Cardiac fibroblast (primary cell): ENCODE results near the gene RAB26.
A peak's percentile ranks its signal among the peaks of the same experiment; 100 is the strongest.

ENCODE experiments used
- DNase-seq, 2 donors: peaks; one replicate each; pipeline versions ENCODE4 v3.0.0 to v3.0.0-alpha.2; 2010; ENCODE audit warnings: low read depth in 2 of 2
- H3K4me3 ChIP-seq, 2 donors: replicated peaks in 1 of 2; 1 replicate in 1 of 2; 2 replicates in 1 of 2; pipeline ENCODE4 v1.5.1; 2011; ENCODE audit warnings: low read depth in 2 of 2, low read length in 2 of 2, mild to moderate bottlenecking in 2 of 2, moderate library complexity in 1 of 2
- TF ChIP-seq, protein P1 (sequence below): IDR thresholded peaks from one replicate; pipeline ENCODE4 v1.5.1; 2011; ENCODE audit warnings: low read depth, mild to moderate bottlenecking, low read length, inconsistent platforms

The RAB26 gene

DNA sequence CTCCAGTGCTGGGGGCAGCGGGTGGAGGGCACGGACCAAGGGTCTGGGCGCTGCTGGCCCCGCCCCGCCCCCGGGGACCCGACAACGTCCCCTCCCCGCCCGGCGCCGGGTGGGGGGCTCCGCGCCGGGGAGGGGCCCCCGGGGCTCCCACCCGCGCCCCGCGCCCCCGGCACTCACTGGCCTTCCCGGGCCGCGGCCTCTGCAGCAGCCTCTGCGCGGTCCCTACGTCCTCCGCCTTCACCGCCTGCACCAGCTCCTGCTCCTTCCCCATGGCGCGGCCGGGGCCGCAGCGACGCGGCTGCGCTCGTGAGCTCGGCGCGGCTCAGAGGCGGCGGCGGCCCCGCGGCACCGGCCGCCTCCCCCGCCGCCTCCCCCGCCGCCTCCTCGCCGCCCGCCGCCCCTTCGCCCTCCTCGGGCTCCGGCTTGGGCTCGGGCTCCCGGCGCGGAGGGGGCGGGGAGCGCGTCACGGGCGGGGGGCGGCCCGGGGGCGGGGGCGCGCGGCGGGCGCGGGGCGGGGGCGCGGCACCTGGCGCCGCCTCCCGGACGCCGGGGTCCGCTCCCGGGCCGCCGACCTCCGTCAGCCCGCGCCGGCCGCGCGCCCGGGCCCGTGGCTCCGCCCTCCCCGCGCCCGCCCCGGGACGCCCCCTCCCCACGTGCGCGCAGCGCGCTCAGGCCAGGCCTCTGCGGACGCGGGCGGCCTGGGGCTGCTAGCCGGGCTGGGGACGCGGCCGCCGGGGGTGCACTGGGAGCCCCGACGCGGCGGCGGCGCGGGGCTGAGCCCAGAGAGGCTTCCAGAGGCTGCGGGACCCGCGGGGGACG is 47.9 kb downstream of the RAB26 start, which contains the start of gene CASKIN1:
CASKIN1 (minus strand) TSS at position 444 of the 819 bp plus-strand sequence; CDS start at position 271, 173 bp downstream.
- TF ChIP-seq, protein P1, sequence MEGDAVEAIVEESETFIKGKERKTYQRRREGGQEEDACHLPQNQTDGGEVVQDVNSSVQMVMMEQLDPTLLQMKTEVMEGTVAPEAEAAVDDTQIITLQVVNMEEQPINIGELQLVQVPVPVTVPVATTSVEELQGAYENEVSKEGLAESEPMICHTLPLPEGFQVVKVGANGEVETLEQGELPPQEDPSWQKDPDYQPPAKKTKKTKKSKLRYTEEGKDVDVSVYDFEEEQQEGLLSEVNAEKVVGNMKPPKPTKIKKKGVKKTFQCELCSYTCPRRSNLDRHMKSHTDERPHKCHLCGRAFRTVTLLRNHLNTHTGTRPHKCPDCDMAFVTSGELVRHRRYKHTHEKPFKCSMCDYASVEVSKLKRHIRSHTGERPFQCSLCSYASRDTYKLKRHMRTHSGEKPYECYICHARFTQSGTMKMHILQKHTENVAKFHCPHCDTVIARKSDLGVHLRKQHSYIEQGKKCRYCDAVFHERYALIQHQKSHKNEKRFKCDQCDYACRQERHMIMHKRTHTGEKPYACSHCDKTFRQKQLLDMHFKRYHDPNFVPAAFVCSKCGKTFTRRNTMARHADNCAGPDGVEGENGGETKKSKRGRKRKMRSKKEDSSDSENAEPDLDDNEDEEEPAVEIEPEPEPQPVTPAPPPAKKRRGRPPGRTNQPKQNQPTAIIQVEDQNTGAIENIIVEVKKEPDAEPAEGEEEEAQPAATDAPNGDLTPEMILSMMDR = no peak
- no peak for DNase-seq
- H3K4me3 ChIP-seq = peak within 1 kb of the TSS in 1 of 2 donors; percentile 28

DNA sequence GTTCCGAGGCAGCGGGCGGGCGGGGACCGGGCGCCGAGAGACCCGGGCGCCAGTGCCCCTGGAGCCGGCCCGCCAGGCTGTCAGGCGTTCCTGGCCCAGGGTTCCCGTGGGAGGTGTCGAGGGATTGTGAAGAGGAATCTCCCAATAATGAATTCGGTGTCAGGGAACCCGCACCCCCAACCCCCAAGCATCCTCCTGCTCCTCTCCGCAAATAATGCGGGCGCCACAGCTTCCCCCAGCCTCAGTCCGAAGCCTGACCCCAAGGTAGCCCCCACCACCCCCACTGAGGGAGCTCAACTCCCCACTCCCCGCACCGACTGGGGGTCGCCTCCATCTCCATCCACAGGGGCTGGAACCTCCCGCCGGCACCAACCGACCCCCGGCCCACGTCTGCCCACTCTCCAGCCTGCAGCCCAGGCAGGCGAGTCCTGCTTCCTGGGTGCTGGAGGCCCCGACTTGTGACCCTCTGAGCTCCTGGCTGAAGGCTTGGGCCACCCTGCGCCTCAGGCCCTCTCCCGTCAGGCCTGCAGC is 48.6 kb downstream of the RAB26 start:
- TF ChIP-seq, protein P1 = no peak
- H3K4me3 ChIP-seq = no peak overlapping the region
- no peak for DNase-seq

DNA sequence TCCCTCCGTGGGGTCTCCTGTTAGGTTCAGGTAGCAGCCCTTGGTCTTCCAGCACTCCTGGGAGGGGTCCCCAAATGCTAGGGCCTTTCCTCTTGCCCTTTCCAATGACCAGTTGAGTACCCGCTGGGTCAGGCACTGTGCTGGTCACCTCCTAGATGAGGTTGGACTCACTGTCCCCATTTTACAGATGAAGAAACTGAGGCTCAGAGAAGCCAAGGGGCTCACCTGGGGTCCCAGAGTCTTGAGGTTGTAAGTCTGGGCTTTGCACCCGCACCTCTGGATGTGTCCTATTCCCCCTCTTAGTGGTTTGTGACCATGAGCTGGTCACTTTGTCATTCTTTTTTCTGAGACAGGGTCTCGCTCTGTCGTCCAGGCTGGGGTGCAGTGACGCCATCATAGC is 49.3 kb downstream of the RAB26 start:
- no peak for DNase-seq

DNA sequence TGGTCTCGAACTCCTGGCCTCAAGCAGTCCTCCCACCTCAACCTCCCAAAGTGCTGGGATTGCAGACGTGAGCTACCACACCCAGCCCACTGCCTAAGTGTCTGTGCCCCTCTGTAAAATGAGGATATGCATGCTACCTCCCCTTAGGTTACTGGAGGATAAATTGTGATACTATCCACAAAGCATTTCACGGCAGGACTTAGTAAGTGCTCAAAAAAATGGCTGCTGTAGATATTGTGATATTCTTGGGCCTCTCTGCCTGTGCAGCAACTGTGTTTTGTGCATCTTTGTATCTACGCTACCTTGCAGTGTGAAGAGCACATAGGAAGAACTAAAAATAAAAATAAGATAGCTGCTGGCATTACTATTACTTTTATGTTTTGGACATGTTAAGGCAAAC is 49.9 kb downstream of the RAB26 start:
- TF ChIP-seq, protein P1 = no peak
- no peak for DNase-seq
- H3K4me3 ChIP-seq = no peak overlapping the region

More for the DNA sequence above, 49.3 kb downstream of the RAB26 start:
- TF ChIP-seq, protein P1 = no peak
- no peak overlapping the region for H3K4me3 ChIP-seq

DNA sequence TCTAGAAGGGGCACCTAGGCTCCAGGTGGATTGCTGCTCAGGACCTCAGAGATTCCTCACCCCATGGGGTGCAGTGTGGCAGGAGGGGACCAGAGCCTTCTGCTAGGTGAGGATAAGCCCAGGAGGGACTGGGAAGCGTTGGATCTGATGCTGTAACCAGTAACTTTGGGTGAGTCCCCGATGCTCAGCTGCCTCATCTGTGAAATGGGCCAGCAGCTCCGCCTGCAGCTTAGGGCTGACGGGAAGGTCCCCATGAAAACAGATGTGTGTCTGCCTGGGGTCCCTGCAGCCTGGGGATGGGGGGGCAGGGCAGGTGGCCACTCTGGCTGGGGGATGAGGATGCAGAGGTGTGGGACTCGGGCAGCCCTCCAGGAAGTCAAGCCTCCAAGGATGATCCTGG is 50.7 kb downstream of the RAB26 start:
- no peak overlapping the region for H3K4me3 ChIP-seq
- DNase-seq = no peak
- TF ChIP-seq, protein P1 = no peak

DNA sequence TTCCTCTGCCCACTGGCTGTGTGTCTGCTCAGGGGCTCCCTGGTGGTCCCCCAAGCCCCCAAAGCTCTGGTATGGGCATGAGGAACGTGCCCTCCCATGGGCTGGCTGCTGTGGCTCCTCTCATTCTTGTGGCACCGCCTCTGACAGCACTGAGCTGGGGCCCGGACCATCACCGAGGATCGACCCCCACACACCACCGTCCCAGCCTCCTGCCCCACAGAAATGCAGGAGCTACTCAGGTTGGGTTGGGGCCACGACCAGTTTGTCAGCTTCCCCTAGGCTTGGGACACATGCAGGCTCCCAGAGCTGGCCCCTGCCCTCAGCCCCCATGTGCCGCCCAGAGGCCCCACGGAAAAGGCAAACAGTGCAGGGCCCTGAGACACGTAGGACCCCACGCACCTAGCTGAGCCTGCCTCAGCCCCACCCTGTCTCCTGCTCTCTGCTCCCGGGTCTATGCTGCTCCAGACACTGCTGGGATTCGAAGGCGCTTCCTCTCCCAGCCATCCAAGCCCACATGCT is 51.3 kb downstream of the RAB26 start:
- TF ChIP-seq, protein P1 = no peak
- no peak overlapping the region for H3K4me3 ChIP-seq
- no peak for DNase-seq
